GM19455 (cell line): ENCODE results near the gene PAH.
"Not testable (repeated sequence)": the region's sequence is repeated elsewhere in the genome, so short reads cannot be mapped to it uniquely, and the experiment has no call there.

ENCODE experiments used
- ATAC-seq: cut with Tn5 transposase; IDR thresholded peaks from one replicate; pipeline ENCODE4 v1.9.1; 2021; ENCODE audit not compliant: unreplicated experiment

The PAH gene

DNA sequence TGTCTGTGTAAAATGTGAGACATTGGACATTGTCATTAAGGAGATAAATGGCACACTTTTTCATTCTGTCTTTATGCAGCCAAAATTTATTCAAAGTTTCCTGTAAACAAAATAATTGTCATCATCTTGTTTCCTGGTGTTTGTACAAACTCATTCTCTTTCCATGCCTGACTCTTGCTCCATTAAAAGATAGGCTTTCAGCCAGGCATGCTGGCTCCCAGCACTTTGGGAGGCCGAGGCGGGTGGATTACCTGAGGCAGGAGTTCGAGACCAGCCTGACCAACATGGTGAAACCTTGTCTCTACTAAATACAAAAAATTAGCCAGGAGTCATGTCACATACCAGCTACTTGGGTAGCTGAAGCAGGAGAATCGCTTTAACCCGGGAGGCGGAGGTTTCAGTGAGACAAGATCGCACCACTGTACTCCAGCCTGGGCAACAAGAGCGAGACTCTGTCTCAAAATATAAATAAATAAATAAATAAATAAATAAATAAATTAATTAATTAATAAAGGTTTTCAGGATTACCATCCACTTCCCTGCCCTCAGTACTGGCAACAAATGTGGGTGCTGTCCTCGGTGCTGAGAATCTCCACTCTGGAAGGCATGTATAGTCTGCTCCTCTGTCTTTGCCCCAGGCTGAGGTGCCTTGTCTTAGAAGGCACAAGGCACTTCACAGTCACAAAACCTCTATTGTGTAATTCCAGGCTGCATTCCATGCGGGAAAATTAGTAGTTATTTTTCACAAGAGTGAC, 83.2 kb downstream of the PAH start:
- no peak for ATAC-seq

GRCh38 chr12:102832826-102833225, 84.2 kb downstream of the PAH start:
- ATAC-seq: not testable (repeated sequence)

- no peak for ATAC-seq
Measured at GRCh38 chr12:102824218-102824835, 92.7 kb downstream of the PAH start.

DNA sequence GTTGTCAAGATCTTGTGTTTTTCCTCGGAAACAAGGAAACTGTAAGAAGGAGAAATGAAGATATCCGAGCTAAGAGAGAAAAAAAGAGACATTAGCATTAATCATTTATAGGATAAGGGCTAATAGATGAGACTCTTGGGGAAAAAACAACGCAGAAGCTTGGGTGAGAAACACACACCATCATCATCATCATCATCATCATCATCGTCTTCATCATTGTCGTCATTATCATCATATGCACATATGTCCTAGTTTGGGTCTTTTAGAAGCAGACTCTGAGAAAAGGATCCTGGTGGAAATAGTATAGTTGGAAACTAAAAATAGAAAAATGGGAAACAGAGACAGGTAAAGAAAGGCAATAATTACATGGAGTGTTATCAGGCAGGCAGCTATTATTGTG, 95.9 kb downstream of the PAH start:
- no peak for ATAC-seq

DNA sequence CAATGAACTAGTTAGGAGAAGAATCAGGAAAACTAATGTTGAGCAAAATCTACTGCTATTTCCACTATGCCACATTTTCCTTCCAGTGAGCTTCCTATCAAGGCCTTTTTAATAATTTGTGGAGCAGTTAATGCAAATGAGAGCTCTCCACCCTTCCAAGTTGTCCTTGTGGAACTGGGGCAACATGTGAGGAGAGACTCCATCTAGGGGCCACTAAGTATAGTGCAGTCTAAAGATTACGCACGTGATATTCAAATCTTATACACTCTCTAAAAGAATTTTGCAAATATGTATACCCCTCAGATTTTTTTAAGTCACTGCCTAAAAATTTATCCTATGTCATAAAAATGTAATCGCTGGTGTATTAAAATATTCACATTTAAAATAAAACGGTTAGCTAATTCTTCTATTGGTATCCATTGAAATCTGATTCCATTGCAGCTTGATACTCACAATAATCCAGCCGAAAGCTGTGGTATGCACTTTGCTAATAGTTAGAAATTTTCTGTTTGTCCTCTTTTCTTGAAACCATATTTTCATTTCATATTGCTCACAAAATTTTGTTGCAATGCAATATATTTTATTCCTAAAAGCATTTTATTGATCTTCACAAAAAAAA, 100.1 kb downstream of the PAH start:
- ATAC-seq: no peak

- no peak for ATAC-seq
Measured at GRCh38 chr12:102814691-102815367, 102.2 kb downstream of the PAH start.

GRCh38 chr12:102812344-102812743, 104.7 kb downstream of the PAH start:
- ATAC-seq: no peak

- no peak for ATAC-seq
Measured at GRCh38 chr12:102811110-102811737, 105.8 kb downstream of the PAH start.

DNA sequence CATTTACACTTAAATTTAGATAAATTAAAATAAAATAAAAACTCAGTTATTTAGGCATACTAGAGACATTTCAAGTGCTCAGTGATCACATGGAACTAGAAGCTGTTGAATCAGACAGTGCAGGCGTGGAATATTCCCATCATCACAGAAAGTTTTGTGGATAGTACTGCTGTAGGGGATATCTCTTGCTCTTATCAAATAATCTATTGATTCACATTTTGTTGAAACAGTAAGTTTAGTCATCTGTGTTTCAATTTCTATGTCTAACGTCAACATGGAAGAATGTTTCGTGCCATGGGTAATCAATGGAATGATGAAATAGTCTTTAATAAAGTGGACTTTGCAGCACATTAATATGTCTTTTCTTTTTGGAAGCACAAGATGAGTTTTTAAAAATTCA, 108.6 kb downstream of the PAH start:
- no peak for ATAC-seq

DNA sequence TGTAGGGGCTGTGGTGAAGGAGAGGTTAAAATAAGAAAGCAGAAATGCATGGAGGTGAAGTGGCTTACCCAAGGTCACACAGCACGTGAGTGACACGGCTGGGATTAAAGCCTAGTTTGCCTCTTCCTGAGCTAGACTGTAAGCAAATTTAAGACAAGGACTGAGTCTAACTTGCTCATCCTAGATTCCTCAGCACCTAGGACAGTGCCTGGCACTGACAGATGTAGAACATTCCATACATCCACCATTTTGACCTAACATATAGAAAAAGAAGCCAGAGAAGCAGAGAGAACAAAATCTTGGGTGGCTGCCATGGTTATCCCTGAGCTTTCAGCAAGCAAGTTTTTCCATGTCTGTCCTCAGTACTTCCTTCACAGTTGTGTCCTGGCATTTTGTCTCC, 110.5 kb downstream of the PAH start:
- no peak for ATAC-seq

DNA sequence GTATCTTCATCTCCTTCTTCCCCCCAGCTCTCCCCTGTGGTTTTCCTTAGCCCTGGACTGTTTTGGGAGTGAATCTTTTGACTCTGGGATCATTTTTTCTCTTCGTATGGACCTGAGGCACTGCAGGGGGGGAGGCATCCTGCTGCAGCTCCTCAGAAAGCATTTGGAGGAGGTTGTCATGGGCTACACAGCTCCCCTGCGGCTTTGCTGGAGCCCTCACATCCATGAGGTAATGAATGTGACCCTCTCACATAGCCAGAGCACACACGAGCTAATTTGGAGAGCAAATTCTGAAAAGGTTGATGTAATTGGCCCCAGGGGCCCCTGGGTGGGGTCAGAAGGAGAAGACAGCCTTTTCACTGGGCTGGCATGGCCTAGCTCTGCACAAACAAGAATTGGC, 110.9 kb downstream of the PAH start:
- ATAC-seq: no peak

DNA sequence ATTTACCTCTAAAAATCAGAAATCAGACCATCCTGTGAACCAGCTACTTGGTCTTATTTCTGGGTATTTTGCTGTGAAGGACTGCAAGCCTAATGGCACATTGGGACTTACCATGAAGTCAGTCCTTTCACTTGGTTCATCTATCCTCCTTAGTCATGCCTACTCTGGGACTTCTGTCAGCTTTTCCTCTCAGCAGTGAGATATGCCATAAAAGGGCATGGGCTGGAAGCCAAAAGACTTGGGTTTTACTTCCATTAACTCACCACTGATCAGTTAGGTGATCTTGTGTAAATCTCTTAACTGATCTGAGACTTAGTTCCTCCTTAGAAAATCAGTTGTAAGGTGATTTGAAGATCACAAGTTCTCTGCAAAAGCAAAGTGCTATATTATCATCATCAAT, 116.5 kb downstream of the PAH start:
- ATAC-seq: no peak

- no peak for ATAC-seq
Measured at GRCh38 chr12:102799229-102799628, 117.8 kb downstream of the PAH start.

DNA sequence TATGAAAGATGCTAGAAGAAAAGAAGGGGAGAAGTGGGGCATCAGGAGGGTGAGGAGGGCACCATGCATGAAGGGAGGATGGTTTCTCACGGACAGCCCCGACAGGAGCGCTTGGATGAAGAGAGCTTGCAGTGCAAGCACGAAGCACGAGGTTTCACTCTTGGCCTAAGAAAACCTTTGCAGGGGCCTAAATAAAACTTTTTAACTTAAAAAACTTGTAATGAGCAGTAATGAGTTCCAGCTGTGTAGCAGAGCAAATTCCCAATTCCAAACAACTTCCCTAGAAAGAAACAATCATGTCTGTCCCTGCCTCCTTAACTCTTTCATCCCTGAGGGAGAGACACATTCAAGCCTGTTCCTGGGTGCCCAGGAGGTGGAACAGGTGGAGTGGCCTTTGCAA, 119.5 kb downstream of the PAH start:
- ATAC-seq: no peak

GRCh38 chr12:102793921-102794320, 123.1 kb downstream of the PAH start:
- ATAC-seq: no peak
